ENCODE measurements around the gene NPAS1. TPM values are rescaled to one million over a fixed set of nuclear protein-coding genes. Genes with fewer than 3 reads are reported as not detected.

The NPAS1 gene, protein sequence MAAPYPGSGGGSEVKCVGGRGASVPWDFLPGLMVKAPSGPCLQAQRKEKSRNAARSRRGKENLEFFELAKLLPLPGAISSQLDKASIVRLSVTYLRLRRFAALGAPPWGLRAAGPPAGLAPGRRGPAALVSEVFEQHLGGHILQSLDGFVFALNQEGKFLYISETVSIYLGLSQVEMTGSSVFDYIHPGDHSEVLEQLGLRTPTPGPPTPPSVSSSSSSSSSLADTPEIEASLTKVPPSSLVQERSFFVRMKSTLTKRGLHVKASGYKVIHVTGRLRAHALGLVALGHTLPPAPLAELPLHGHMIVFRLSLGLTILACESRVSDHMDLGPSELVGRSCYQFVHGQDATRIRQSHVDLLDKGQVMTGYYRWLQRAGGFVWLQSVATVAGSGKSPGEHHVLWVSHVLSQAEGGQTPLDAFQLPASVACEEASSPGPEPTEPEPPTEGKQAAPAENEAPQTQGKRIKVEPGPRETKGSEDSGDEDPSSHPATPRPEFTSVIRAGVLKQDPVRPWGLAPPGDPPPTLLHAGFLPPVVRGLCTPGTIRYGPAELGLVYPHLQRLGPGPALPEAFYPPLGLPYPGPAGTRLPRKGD
- total RNA-seq (1.9 and 2.9 TPM in 2 replicates), polyA plus RNA-seq (8.4 and 12.5 TPM in 2 replicates)

DNA sequence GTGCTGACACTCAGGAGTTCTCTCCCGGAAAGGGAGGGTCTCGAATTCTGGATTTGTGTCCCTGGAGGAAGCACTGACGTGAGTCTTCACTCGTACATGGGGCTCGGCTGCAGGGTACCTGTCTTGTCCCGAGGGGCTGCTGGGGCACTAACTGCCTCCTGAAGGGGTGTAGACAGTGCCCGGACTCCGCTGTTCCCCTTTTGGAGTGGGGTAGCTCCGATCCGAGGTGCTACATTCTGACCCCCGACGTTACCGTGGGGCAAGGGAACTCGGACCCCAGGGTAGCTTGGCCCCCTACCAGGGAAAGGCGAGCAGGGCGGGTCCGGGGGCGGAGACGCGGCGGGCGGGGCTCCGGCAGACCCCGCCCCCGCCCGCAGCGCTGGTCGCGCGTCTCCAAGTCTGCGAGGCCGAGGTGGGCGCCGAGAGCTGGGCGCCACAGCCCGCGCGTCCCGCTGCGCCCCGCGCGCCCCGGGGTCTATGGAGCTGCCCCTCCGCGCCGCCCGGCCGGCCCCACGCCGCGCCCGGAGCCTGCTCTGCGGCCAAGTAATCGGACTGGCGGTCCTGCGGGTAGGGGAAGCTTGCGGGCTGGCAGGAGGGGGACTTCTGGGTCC is at the start of gene NPAS1:
TSS of gene NPAS1 (plus strand) at position 407 of the 611 bp plus-strand sequence. CDS start 1,211 bp downstream, outside the sequence.
- Histone ChIP-seq H3K9me3 (ENCODE audit: low read depth) (no peaks in the 10 kb centered on the region), H3K4me3 (peak within 1 kb of the TSS; percentile 39), H3K27ac (no peak within 1 kb of the TSS), H3K36me3 (no peaks in the 10 kb centered on the region), H3K27me3 (peaks cover 68% of the 10 kb centered on the region), H3K4me1 (ENCODE audit: low read depth) (peaks cover 9% of the 10 kb centered on the region)
- TF ChIP-seq, protein P1, sequence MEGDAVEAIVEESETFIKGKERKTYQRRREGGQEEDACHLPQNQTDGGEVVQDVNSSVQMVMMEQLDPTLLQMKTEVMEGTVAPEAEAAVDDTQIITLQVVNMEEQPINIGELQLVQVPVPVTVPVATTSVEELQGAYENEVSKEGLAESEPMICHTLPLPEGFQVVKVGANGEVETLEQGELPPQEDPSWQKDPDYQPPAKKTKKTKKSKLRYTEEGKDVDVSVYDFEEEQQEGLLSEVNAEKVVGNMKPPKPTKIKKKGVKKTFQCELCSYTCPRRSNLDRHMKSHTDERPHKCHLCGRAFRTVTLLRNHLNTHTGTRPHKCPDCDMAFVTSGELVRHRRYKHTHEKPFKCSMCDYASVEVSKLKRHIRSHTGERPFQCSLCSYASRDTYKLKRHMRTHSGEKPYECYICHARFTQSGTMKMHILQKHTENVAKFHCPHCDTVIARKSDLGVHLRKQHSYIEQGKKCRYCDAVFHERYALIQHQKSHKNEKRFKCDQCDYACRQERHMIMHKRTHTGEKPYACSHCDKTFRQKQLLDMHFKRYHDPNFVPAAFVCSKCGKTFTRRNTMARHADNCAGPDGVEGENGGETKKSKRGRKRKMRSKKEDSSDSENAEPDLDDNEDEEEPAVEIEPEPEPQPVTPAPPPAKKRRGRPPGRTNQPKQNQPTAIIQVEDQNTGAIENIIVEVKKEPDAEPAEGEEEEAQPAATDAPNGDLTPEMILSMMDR (IDR thresholded peaks at IDR 0.05; ENCODE audit: low read depth, low read length) = no peak
- DNase-seq (ENCODE audit: low read depth in 1 of 2, low spot score in 1 of 2) = peak in 1 of 2 donors; percentile 55

DNA sequence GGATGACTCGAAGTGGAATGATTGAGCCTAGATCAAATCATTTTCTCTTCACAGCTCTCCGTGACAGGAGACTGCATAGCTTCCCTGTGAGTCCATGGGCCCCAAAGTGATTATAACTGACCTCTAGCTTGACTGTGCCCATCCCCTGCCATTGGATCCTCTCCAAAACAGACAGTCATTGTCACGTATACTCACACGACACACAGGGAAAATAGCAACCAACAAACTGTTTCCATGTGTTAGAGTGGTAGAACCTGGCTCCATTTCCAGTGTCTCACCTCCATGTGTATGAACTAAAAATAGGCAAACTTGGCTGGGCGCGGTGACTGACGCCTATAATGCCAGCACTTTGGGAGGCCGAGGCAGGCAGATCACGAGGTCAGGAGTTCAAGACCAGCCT is 48.8 kb upstream of the NPAS1 start:
- TF ChIP-seq, protein P1 (IDR thresholded peaks at IDR 0.05; ENCODE audit: low read depth, low read length) = no peak
- H3K27ac ChIP-seq = peak overlapping the region; percentile 30
- H3K27me3 ChIP-seq = no peaks in the 10 kb centered on the region
- no peaks in the 10 kb centered on the region for H3K36me3 ChIP-seq
- H3K9me3 ChIP-seq (ENCODE audit: low read depth) = no peaks in the 10 kb centered on the region
- H3K4me3 ChIP-seq = no peak overlapping the region
- DNase-seq (ENCODE audit: low read depth in 1 of 2, low spot score in 1 of 2) = no peak
- peaks cover 8% of the 10 kb centered on the region for H3K4me1 ChIP-seq (ENCODE audit: low read depth)

DNA sequence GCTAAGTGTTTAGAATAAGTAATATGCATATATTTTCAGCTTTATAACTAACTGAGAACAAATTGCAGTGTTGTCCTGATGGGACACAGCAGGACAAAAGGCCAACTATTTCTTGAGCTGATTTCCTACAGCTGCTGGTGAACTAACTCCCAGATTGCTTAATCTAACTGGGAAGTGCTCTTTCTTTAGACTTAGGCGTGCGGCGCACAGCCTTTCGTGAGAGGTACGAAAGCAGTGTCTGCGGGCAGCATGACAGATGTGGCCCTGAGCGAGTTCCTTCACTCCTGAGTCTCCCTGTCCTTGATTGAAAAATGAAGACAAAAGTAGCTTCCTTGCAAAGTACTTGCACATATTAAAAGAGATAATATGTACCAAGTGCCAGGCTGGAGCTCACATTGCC is 47.3 kb upstream of the NPAS1 start:
- Histone ChIP-seq H3K9me3 (ENCODE audit: low read depth) (no peaks in the 10 kb centered on the region), H3K4me3 (no peak overlapping the region), H3K27me3 (no peaks in the 10 kb centered on the region), H3K27ac (peak overlapping the region; percentile 2), H3K36me3 (no peaks in the 10 kb centered on the region), H3K4me1 (ENCODE audit: low read depth) (peaks cover 21% of the 10 kb centered on the region)
- TF ChIP-seq, protein P1 (IDR thresholded peaks at IDR 0.05; ENCODE audit: low read depth, low read length) = no peak
- peak in 1 of 2 donors; percentile 74 for DNase-seq (ENCODE audit: low read depth in 1 of 2, low spot score in 1 of 2)

DNA sequence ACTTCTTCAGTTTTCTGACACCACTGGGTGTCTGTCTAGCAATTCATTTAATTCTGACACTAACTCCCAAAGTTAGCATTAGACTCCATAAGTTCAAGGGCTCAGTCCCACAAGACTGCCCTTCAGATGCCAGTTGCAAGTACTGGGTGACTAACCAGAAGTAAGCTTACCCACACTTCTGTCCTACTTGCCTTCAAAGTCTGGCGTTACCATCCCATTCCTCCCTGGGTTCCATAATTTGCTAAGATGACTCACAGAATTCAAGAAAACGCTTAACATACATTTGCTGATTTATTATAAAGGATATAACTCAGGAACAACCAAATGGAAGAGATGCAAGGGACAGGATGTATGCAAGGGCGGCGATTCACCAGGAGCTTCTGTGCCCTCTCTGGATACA is 45.5 kb upstream of the NPAS1 start:
- DNase-seq (ENCODE audit: low read depth in 1 of 2, low spot score in 1 of 2) = no peak
- H3K4me1 ChIP-seq (ENCODE audit: low read depth) = peaks cover 28% of the 10 kb centered on the region
- no peaks in the 10 kb centered on the region for H3K9me3 ChIP-seq (ENCODE audit: low read depth)
- H3K36me3 ChIP-seq = no peaks in the 10 kb centered on the region
- TF ChIP-seq, protein P1 (IDR thresholded peaks at IDR 0.05; ENCODE audit: low read depth, low read length) = no peak
- no peaks in the 10 kb centered on the region for H3K27me3 ChIP-seq
- peak overlapping the region; percentile 98 for H3K27ac ChIP-seq
- H3K4me3 ChIP-seq = no peak overlapping the region

DNA sequence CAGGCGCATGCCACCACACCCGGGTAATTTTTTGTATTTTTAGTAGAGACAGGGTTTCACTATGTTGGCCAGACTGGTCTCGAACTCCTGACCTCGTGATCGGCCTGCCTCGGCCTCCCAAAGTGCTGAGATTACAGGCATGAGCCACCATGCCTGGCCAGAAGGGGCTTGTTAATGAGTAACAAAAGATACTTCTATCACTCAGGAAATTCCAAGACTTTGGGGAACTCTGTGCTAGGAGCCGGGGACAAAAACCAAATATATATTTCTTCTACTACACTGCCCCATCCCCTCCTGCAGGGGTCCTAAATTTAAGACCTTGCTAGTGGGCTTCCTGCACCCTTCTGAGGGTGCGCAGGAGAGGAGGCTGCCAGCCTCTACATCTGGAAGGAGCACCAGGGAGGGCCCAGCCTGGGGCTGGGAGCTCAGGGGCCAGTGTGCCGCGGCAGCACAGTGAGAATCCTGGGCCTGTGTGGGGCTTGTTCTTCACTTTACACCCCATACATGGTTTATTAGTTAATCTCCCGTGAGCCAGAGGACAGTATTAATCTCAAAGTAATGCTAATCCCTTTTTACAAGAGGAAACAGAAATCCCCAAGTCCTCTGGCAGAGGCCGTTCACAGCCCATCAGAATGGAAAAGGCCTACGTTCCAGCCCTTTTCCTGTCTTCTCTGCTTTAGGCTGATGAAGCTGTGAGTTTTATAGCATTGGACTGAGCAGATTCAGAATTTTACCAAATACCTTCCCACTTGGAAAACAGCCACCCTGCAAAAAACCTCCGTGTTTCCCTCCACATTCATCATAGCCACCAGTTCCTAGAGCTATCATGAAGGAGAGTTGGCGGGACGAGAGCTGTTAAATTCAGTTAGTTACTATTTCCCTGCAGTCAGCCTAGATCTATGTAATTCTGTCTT is 44.4 kb upstream of the NPAS1 start:
- Histone ChIP-seq H3K4me1 (ENCODE audit: low read depth) (peaks cover 28% of the 10 kb centered on the region), H3K27ac (peak overlapping the region; percentile 98)

More for the DNA sequence above, 44.4 kb upstream of the NPAS1 start:
- DNase-seq (ENCODE audit: low read depth in 1 of 2, low spot score in 1 of 2) = peak in 1 of 2 donors; percentile 55
- Histone ChIP-seq H3K36me3 (no peaks in the 10 kb centered on the region), H3K9me3 (ENCODE audit: low read depth) (no peaks in the 10 kb centered on the region), H3K4me3 (no peak overlapping the region), H3K27me3 (no peaks in the 10 kb centered on the region)
- TF ChIP-seq, protein P1 (IDR thresholded peaks at IDR 0.05; ENCODE audit: low read depth, low read length) = no peak
